Activated naive CD8-positive, alpha-beta T cell treated with anti-CD3 and anti-CD28 coated beads for 36 hours (primary cell): Measurements from ENCODE around the gene FMNL3. TPM values are rescaled to one million over a fixed set of nuclear protein-coding genes. Genes with fewer than 3 reads are reported as not detected.
A peak's percentile ranks its signal among the peaks of the same experiment; 100 is the strongest.

Experiments
- DNase-seq: peaks from one replicate; pipeline ENCODE4 v3.0.0; 2021
- H3K27ac Mint-ChIP-seq: one replicate; pipeline ENCODE4 v1.8.0; 2022; ENCODE audit warnings: mild to moderate bottlenecking, moderate library complexity, mixed read lengths
- H3K27me3 Mint-ChIP-seq: one replicate; pipeline ENCODE4 v1.8.0; 2022; ENCODE audit warnings: mild to moderate bottlenecking, mixed read lengths
- H3K36me3 Mint-ChIP-seq: one replicate; pipeline ENCODE4 v1.8.0; 2021; ENCODE audit warnings: mild to moderate bottlenecking, mixed read lengths
- H3K4me1 Mint-ChIP-seq: one replicate; pipeline ENCODE4 v1.8.0; 2021; ENCODE audit warnings: mixed read lengths
- H3K4me3 Mint-ChIP-seq: one replicate; pipeline ENCODE4 v1.8.0; 2022; ENCODE audit warnings: mild to moderate bottlenecking, moderate library complexity, mixed read lengths
- H3K9me3 Mint-ChIP-seq: one replicate; pipeline ENCODE4 v1.8.0; 2022; ENCODE audit warnings: mixed read lengths
- total RNA-seq, 2 experiments: library from RNA; stranded (reverse); gene quantifications; one replicate each; pipeline ENCODE4 v1.2.3, GENCODE V29; 2021

The FMNL3 gene
- total RNA-seq, 2 experiments from 2014 or later, result 20.3 to 22.3 TPM

GRCh38 chr12:49702009-49702408 is 5.2 kb downstream of the FMNL3 start:
- no peaks in the 10 kb centered on the region for H3K27me3 Mint-ChIP-seq
- no peak overlapping the region for H3K27ac Mint-ChIP-seq
- H3K4me3 Mint-ChIP-seq, result no peak overlapping the region
- no peaks in the 10 kb centered on the region for H3K9me3 Mint-ChIP-seq
- no peak for DNase-seq
- peaks cover 6% of the 10 kb centered on the region for H3K36me3 Mint-ChIP-seq
- H3K4me1 Mint-ChIP-seq, result peaks cover 68% of the 10 kb centered on the region

GRCh38 chr12:49698619-49699545 is 8.3 kb downstream of the FMNL3 start:
- H3K4me1 Mint-ChIP-seq, result peaks cover 59% of the 10 kb centered on the region
- no peaks in the 10 kb centered on the region for H3K36me3 Mint-ChIP-seq
- peak; percentile 55 for DNase-seq
- H3K27me3 Mint-ChIP-seq, result no peaks in the 10 kb centered on the region
- H3K27ac Mint-ChIP-seq, result peak overlapping the region; percentile 91
- H3K9me3 Mint-ChIP-seq, result no peaks in the 10 kb centered on the region
- H3K4me3 Mint-ChIP-seq, result peak overlapping the region; percentile 76

GRCh38 chr12:49697808-49698207 is 9.4 kb downstream of the FMNL3 start:
- H3K27me3 Mint-ChIP-seq, result no peaks in the 10 kb centered on the region
- DNase-seq, result no peak
- H3K36me3 Mint-ChIP-seq, result no peaks in the 10 kb centered on the region
- H3K27ac Mint-ChIP-seq, result no peak overlapping the region
- H3K4me3 Mint-ChIP-seq, result no peak overlapping the region
- H3K9me3 Mint-ChIP-seq, result no peaks in the 10 kb centered on the region
- peaks cover 51% of the 10 kb centered on the region for H3K4me1 Mint-ChIP-seq

- H3K36me3 Mint-ChIP-seq, result no peaks in the 10 kb centered on the region
- DNase-seq, result no peak
- H3K27me3 Mint-ChIP-seq, result no peaks in the 10 kb centered on the region
- no peak overlapping the region for H3K27ac Mint-ChIP-seq
- H3K4me3 Mint-ChIP-seq, result no peak overlapping the region
- no peaks in the 10 kb centered on the region for H3K9me3 Mint-ChIP-seq
- peaks cover 47% of the 10 kb centered on the region for H3K4me1 Mint-ChIP-seq
Measured at GRCh38 chr12:49696723-49697122, 10.5 kb downstream of the FMNL3 start.

GRCh38 chr12:49693931-49694444 is 13.2 kb downstream of the FMNL3 start:
- Mint-ChIP-seq H3K36me3 (no peaks in the 10 kb centered on the region), H3K27ac (no peak overlapping the region), H3K27me3 (no peaks in the 10 kb centered on the region), H3K9me3 (no peaks in the 10 kb centered on the region), H3K4me1 (peaks cover 53% of the 10 kb centered on the region), H3K4me3 (no peak overlapping the region)
- no peak for DNase-seq

GRCh38 chr12:49692851-49693250 is 14.4 kb downstream of the FMNL3 start:
- Mint-ChIP-seq H3K4me1 (peaks cover 48% of the 10 kb centered on the region), H3K4me3 (no peak overlapping the region), H3K27me3 (no peaks in the 10 kb centered on the region), H3K9me3 (no peaks in the 10 kb centered on the region), H3K27ac (no peak overlapping the region), H3K36me3 (no peaks in the 10 kb centered on the region)
- no peak for DNase-seq

GRCh38 chr12:49689785-49690184 is 17.4 kb downstream of the FMNL3 start:
- no peaks in the 10 kb centered on the region for H3K9me3 Mint-ChIP-seq
- no peak for DNase-seq
- H3K27ac Mint-ChIP-seq, result no peak overlapping the region
- peaks cover 6% of the 10 kb centered on the region for H3K36me3 Mint-ChIP-seq
- no peaks in the 10 kb centered on the region for H3K27me3 Mint-ChIP-seq
- H3K4me1 Mint-ChIP-seq, result peaks cover 40% of the 10 kb centered on the region
- H3K4me3 Mint-ChIP-seq, result no peak overlapping the region

- peaks cover 45% of the 10 kb centered on the region for H3K4me1 Mint-ChIP-seq
- DNase-seq, result no peak
- no peaks in the 10 kb centered on the region for H3K27me3 Mint-ChIP-seq
- no peak overlapping the region for H3K27ac Mint-ChIP-seq
- no peaks in the 10 kb centered on the region for H3K9me3 Mint-ChIP-seq
- peaks cover 6% of the 10 kb centered on the region for H3K36me3 Mint-ChIP-seq
- H3K4me3 Mint-ChIP-seq, result no peak overlapping the region
Measured at GRCh38 chr12:49689237-49689636, 18.0 kb downstream of the FMNL3 start.

- H3K36me3 Mint-ChIP-seq, result peaks cover 6% of the 10 kb centered on the region
- no peak overlapping the region for H3K4me3 Mint-ChIP-seq
- peaks cover 56% of the 10 kb centered on the region for H3K4me1 Mint-ChIP-seq
- H3K27me3 Mint-ChIP-seq, result no peaks in the 10 kb centered on the region
- H3K9me3 Mint-ChIP-seq, result no peaks in the 10 kb centered on the region
- DNase-seq, result no peak
- no peak overlapping the region for H3K27ac Mint-ChIP-seq
Measured at GRCh38 chr12:49687941-49688340, 19.3 kb downstream of the FMNL3 start.

- H3K9me3 Mint-ChIP-seq, result no peaks in the 10 kb centered on the region
- no peaks in the 10 kb centered on the region for H3K27me3 Mint-ChIP-seq
- peaks cover 9% of the 10 kb centered on the region for H3K36me3 Mint-ChIP-seq
- no peak for DNase-seq
- H3K4me1 Mint-ChIP-seq, result peaks cover 48% of the 10 kb centered on the region
- H3K4me3 Mint-ChIP-seq, result no peak overlapping the region
- no peak overlapping the region for H3K27ac Mint-ChIP-seq
Measured at GRCh38 chr12:49684310-49684854, 22.8 kb downstream of the FMNL3 start.

GRCh38 chr12:49683599-49684309 is 23.5 kb downstream of the FMNL3 start:
- H3K4me1 Mint-ChIP-seq, result peaks cover 43% of the 10 kb centered on the region
- H3K27ac Mint-ChIP-seq, result no peak overlapping the region

GRCh38 chr12:49680075-49680474 is 27.1 kb downstream of the FMNL3 start:
- H3K27ac Mint-ChIP-seq, result no peak overlapping the region
- DNase-seq, result no peak
- H3K4me3 Mint-ChIP-seq, result no peak overlapping the region
- H3K9me3 Mint-ChIP-seq, result no peaks in the 10 kb centered on the region
- peaks cover 4% of the 10 kb centered on the region for H3K36me3 Mint-ChIP-seq
- peaks cover 51% of the 10 kb centered on the region for H3K4me1 Mint-ChIP-seq
- H3K27me3 Mint-ChIP-seq, result no peaks in the 10 kb centered on the region

More at GRCh38 chr12:49683599-49684309, 23.5 kb downstream of the FMNL3 start:
- no peaks in the 10 kb centered on the region for H3K9me3 Mint-ChIP-seq
- no peak overlapping the region for H3K4me3 Mint-ChIP-seq
- H3K27me3 Mint-ChIP-seq, result no peaks in the 10 kb centered on the region
- peaks cover 9% of the 10 kb centered on the region for H3K36me3 Mint-ChIP-seq
- DNase-seq, result no peak

GRCh38 chr12:49678711-49679110 is 28.5 kb downstream of the FMNL3 start:
- no peak overlapping the region for H3K4me3 Mint-ChIP-seq
- no peaks in the 10 kb centered on the region for H3K27me3 Mint-ChIP-seq
- H3K9me3 Mint-ChIP-seq, result no peaks in the 10 kb centered on the region
- peaks cover 4% of the 10 kb centered on the region for H3K36me3 Mint-ChIP-seq
- H3K27ac Mint-ChIP-seq, result no peak overlapping the region
- H3K4me1 Mint-ChIP-seq, result peaks cover 52% of the 10 kb centered on the region
- no peak for DNase-seq

- Mint-ChIP-seq H3K36me3 (no peaks in the 10 kb centered on the region), H3K4me3 (peak overlapping the region; percentile 12), H3K27me3 (no peaks in the 10 kb centered on the region), H3K27ac (peak overlapping the region; percentile 19), H3K9me3 (no peaks in the 10 kb centered on the region), H3K4me1 (peaks cover 69% of the 10 kb centered on the region)
- DNase-seq, result no peak
Measured at GRCh38 chr12:49675137-49675536, 32.1 kb downstream of the FMNL3 start.

GRCh38 chr12:49674318-49674981 is 32.8 kb downstream of the FMNL3 start:
- no peak for DNase-seq

More at GRCh38 chr12:49674318-49674981, 32.8 kb downstream of the FMNL3 start:
- Mint-ChIP-seq H3K27me3 (no peaks in the 10 kb centered on the region), H3K27ac (peak overlapping the region; percentile 94), H3K36me3 (peaks cover 6% of the 10 kb centered on the region), H3K9me3 (no peaks in the 10 kb centered on the region), H3K4me3 (no peak overlapping the region), H3K4me1 (peaks cover 76% of the 10 kb centered on the region)
